Panc1 (cell line): ENCODE results near the gene HDLBP.

Experiments used
- POLR2AphosphoS5 ChIP-seq: IDR thresholded peaks from 2 replicates; pipeline ENCODE4 v1.6.1; 2012; ENCODE audit warnings: mild to moderate bottlenecking, low read depth, low read length, moderate library complexity
- SIN3A ChIP-seq: IDR thresholded peaks from 2 replicates; pipeline ENCODE4 v1.6.1; 2012; ENCODE audit warnings: low read depth, mild to moderate bottlenecking, low read length, moderate library complexity, borderline replicate concordance; ENCODE audit not compliant: insufficient read depth
- TF ChIP-seq, protein P1 (sequence below): fragments of 450-650 bp; IDR thresholded peaks from 2 replicates; pipeline ENCODE4 v1.5.1; 2017; ENCODE audit warnings: mild to moderate bottlenecking
- TF ChIP-seq, protein P2 (sequence below), 2 experiments: IDR thresholded peaks; 2 replicates each; pipeline ENCODE4 v1.6.1; 2011 to 2012; ENCODE audit warnings: low read depth in 2 of 2, control low read depth in 1 of 2, low read length in 1 of 2, mild to moderate bottlenecking in 1 of 2, moderate library complexity in 1 of 2; ENCODE audit not compliant: insufficient read depth in 1 of 2

DNA sequence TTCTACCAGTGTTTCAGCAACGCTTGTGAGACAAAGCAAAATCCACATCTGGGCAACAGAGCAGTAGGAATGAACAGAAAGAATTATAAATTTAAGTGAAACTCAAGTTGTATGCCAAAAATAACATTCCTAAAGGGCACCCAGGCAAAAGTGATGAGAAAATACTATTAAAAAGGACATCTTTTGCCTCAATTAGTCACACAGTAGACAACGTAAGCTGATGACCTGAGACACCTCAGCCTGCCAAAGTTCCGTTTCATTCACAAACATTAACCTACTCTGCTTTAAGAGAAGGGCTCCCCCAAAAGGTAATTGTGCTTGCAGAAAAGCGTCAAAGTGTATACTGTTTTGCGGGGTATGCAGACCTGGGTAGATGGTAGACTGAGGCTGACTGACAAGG is 7.2 kb downstream of the HDLBP start:
- TF ChIP-seq, protein P1, sequence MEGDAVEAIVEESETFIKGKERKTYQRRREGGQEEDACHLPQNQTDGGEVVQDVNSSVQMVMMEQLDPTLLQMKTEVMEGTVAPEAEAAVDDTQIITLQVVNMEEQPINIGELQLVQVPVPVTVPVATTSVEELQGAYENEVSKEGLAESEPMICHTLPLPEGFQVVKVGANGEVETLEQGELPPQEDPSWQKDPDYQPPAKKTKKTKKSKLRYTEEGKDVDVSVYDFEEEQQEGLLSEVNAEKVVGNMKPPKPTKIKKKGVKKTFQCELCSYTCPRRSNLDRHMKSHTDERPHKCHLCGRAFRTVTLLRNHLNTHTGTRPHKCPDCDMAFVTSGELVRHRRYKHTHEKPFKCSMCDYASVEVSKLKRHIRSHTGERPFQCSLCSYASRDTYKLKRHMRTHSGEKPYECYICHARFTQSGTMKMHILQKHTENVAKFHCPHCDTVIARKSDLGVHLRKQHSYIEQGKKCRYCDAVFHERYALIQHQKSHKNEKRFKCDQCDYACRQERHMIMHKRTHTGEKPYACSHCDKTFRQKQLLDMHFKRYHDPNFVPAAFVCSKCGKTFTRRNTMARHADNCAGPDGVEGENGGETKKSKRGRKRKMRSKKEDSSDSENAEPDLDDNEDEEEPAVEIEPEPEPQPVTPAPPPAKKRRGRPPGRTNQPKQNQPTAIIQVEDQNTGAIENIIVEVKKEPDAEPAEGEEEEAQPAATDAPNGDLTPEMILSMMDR, result no peak
- TF ChIP-seq POLR2AphosphoS5, result no peak
- TF ChIP-seq, protein P2, sequence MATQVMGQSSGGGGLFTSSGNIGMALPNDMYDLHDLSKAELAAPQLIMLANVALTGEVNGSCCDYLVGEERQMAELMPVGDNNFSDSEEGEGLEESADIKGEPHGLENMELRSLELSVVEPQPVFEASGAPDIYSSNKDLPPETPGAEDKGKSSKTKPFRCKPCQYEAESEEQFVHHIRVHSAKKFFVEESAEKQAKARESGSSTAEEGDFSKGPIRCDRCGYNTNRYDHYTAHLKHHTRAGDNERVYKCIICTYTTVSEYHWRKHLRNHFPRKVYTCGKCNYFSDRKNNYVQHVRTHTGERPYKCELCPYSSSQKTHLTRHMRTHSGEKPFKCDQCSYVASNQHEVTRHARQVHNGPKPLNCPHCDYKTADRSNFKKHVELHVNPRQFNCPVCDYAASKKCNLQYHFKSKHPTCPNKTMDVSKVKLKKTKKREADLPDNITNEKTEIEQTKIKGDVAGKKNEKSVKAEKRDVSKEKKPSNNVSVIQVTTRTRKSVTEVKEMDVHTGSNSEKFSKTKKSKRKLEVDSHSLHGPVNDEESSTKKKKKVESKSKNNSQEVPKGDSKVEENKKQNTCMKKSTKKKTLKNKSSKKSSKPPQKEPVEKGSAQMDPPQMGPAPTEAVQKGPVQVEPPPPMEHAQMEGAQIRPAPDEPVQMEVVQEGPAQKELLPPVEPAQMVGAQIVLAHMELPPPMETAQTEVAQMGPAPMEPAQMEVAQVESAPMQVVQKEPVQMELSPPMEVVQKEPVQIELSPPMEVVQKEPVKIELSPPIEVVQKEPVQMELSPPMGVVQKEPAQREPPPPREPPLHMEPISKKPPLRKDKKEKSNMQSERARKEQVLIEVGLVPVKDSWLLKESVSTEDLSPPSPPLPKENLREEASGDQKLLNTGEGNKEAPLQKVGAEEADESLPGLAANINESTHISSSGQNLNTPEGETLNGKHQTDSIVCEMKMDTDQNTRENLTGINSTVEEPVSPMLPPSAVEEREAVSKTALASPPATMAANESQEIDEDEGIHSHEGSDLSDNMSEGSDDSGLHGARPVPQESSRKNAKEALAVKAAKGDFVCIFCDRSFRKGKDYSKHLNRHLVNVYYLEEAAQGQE (IDR thresholded peaks at IDR 0.05; ENCODE audit: insufficient read depth in 1 of 2, low read depth in 2 of 2, low read length in 1 of 2), result no peak
- TF ChIP-seq SIN3A, result no peak
